AG09309 (cell line): ENCODE measurements around the gene CYP27B1.
A peak's percentile ranks its signal among the peaks of the same experiment; 100 is the strongest.

Experiments
- DNase-seq: peaks from one replicate; pipeline ENCODE4 v3.0.0-alpha.2; 2010; ENCODE audit warnings: low read depth
- H3K4me3 ChIP-seq: 2 replicates; pipeline ENCODE4 v1.5.1; 2011; ENCODE audit warnings: mild to moderate bottlenecking, low read depth, low read length, moderate library complexity; ENCODE audit not compliant: control insufficient read depth
- CTCF ChIP-seq: IDR thresholded peaks from 2 replicates; pipeline ENCODE4 v1.5.1; 2011; ENCODE audit warnings: mild to moderate bottlenecking, low read depth, low read length, inconsistent platforms; ENCODE audit not compliant: insufficient read depth, control insufficient read depth; ENCODE audit errors: missing control alignments

The CYP27B1 gene

GRCh38 chr12:57756406-57757341 lies 10.2 kb downstream of the CYP27B1 start:
- TF ChIP-seq CTCF, result peak; percentile 36
- H3K4me3 ChIP-seq, result no peak overlapping the region
- DNase-seq, result no peak

GRCh38 chr12:57755454-57756372 lies 11.2 kb downstream of the CYP27B1 start:
- DNase-seq, result no peak
- peak overlapping the region; percentile 47 for H3K4me3 ChIP-seq
- no peak for TF ChIP-seq CTCF

GRCh38 chr12:57755194-57755453 lies 11.8 kb downstream of the CYP27B1 start:
- no peak for DNase-seq
- peak overlapping the region; percentile 47 for H3K4me3 ChIP-seq
- TF ChIP-seq CTCF, result no peak

- no peak for TF ChIP-seq CTCF
- no peak for DNase-seq
These were observed 12.3 kb downstream of the CYP27B1 start, which contains the start of gene MARCHF9 for GRCh38 chr12:57754411-57755193. Gene MARCHF9, plus strand, starts transcription at chr12:57755103. Its CDS starts 426 bp downstream, at chr12:57755529.

GRCh38 chr12:57753756-57754337 lies 13.0 kb downstream of the CYP27B1 start:
- no peak overlapping the region for H3K4me3 ChIP-seq
- no peak for DNase-seq
- no peak for TF ChIP-seq CTCF

More at GRCh38 chr12:57754411-57755193, 12.3 kb downstream of the CYP27B1 start, which contains the start of gene MARCHF9:
- peak within 1 kb of the TSS; percentile 47 for H3K4me3 ChIP-seq

- H3K4me3 ChIP-seq, result peak overlapping the region; percentile 88
- TF ChIP-seq CTCF, result no peak
- no peak for DNase-seq
These were observed 14.2 kb downstream of the CYP27B1 start for GRCh38 chr12:57752668-57753000.
